Stimulated activated CD4-positive, alpha-beta T cell treated with anti-CD3 and anti-CD28 coated beads, Interleukin-4, amount 100 ng/mL, for 48 hours (primary cell): ENCODE results near the gene PALLD.
"Not testable (repeated sequence)": the region's sequence is repeated elsewhere in the genome, so short reads cannot be mapped to it uniquely, and the experiment has no call there.

ENCODE experiments used
- DNase-seq, 2 donors: peaks; one replicate each; pipeline ENCODE4 v3.0.0-alpha.2; 2020; ENCODE audit warnings: low read depth in 2 of 2

The PALLD gene

DNA sequence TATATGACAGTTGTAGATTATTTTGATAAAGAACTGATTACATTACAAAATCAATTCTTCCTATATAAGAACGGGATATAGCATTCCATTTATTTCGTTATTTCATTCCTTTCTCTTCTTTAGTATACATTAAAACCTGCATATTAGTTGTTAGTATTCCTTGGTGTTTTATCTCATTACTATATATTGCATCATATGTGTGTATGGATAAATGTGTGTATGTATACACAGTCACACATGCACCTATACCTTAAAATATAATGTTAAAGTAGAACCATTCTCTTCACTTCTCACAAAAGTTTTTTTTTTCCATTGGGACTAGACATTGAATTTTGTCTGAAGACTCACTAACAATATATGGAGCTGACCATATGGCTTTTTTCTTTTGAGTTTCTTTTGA lies 5.3 kb upstream of the PALLD start:
- no peak for DNase-seq

- DNase-seq: no peak
Observed at GRCh38 chr4:168498251-168498650, 1.4 kb downstream of the PALLD start.

- no peak for DNase-seq
Observed at GRCh38 chr4:168499241-168499640, 2.4 kb downstream of the PALLD start.

DNA sequence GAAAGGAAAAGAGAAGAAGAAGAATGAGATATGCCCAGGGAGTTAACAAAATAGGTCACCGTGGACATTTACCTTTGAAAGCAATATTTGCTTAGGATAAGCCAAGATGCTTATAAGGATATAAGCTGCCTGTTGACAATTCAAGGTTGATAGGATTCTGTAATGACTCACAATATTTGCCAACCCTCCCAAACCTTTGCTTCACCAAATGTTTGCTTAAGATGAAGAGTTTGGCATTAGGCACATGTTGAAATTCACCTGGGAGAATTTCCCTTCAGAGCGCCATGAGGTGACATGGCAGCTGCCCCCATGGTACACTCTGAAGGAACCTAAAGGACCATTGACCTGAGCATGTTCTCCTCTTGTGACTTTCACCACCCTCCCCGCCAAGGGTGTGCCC lies 4.6 kb downstream of the PALLD start:
- no peak for DNase-seq

DNA sequence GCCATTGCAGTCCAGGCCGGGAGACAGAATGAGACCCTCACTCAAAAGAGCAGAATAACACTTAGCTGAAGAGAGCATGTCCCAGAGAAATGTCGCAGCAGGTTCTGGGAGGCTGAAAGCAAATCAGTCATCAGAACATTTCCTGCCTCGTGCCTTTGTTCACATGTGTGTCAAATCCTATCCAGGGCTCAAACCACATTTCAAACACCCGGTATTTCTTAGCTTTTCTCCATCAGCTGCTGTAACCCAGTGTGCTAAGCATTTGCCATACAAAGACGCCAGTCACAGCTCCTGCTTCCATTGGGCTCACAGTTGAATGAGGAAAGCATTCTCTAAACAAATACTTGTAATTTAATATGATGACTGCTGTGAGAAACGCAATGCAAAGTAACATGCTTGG lies 6.0 kb downstream of the PALLD start:
- no peak for DNase-seq

GRCh38 chr4:168503652-168504362 lies 7.0 kb downstream of the PALLD start:
- DNase-seq: no peak

DNA sequence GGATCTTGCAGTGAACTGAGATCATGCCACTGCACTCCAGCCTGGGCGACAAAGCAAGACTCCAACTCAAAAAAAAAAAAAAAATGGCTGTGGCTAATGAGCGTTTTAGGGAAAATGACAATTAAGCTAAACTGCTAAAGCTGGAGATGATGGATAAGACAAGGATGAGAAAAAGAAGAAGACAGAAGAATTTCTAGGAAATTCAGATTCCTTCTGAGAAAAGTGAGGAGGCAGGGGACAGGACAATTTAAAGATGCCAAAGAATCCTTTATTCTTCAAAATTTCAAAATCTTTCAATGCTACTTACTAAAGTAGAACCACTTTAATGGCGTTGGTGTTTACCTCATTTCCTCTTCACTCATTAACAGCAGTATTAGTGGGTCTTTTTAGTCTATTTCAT lies 7.7 kb downstream of the PALLD start:
- DNase-seq: no peak

GRCh38 chr4:168506014-168506413 lies 9.2 kb downstream of the PALLD start:
- no peak for DNase-seq

DNA sequence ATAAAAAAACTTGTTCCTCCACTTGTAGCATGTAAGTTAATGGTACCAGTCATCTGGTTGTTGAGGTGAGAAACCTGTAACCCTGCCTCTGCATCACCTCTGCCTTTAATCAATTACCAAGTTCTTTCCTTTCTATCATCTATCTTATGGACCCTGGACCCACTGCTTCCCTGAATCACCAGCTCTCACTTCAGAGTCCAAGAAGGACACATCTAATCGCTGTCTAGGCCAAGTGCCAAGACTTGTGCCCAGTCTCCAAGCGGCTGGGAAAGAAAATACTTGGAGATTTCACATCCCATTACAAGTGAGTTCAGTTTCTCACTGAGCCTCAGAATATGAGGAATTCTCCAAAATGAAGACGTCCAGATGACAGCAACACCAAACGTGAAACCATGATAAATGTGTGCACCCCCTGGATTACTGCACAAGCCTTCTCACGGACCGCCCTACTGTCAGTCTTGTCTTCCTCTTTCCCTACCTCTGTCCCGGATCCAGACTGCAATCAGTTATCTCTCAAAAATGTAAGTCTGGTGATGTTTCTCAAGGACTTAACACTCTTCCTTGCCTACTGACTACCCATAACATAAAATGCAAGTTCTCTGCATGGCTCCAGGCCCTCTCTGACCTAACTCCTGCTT lies 10.4 kb downstream of the PALLD start:
- no peak for DNase-seq

DNA sequence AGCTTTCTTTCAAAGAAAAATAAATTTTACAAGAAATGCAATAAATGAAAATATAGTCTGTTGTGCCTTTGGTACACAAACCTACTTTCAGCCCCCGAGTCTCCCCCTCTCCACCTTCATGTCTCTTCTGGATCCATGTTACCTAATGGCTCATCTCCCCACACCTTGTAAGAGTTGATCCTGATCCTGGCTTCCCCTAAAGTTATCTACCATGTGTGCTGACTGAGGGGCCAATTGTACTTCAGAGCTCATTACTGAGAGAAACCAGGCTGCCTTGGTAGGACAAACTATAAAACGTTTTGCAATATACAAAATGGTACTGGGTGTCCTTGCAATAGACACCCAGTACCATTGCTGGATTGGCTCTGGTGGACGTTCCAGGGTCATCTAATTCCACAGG lies 11.8 kb downstream of the PALLD start:
- no peak for DNase-seq

DNA sequence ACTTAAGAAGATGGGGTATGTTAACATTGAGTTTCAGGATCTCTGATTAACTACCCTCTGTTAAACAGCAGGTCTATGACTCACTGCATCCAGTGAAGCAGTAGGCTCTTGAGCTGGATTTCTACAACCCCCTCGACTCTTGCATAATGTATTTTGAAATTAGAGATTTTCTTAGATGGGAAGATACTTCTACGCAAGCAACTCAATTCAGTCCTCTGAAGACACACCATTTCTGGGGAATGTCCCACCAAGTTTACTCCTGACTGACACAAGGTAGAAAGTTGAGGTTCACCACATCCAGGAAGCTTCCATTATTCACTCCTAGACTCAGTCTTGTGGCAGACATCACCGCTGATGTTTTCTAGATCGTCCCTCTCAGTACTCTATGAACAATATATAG lies 12.9 kb downstream of the PALLD start:
- DNase-seq: peak in 1 of 2 donors; percentile 30

- DNase-seq: peak; percentile 27 to 36
Observed at GRCh38 chr4:168511780-168512489, 15.1 kb downstream of the PALLD start.

DNA sequence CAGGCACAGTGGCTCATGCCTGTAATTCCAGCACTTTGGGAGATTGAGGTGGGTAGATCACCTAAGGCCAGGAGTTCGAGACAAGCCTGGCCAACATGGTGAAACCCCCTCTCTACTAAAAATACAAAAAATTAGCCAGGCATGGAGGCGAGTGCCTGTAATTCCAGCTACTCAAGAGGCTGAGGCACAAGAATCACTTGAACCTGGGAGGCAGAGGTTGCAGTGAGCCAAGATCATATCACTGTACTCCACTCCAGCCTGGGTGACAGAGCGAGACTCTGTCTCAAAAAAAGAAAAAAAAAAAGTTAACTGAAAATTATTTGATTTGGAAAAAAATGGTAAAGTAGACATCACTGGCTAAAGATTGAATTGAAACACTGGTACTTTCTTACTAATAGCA lies 17.0 kb downstream of the PALLD start:
- not testable (repeated sequence) for DNase-seq

DNA sequence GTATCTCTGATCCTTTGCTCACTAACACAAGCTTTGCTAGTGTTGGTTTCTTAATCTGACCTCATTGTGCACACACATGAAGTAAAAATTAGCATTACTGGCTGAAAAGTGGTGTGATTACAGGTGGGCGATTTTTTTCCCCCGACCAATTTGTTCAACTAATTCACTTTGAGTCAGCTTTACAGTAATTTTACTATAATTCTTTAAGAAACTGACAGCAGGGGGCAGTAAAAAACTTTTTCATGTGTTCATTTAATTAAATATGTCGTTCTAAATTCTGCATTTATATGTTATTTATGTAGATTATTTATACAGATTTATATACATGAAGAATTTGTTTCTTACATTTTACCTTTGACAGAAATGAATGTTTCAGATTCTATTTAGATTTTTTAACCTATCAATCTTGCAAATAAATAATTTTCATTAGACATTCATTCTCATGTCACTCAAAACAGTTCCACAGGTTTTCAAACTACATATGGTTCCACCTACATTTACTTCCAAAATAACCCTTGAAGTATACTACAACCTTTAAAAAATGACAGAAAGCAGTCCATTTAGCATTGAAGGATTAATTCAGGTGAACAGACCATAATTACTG lies 17.5 kb downstream of the PALLD start:
- no peak for DNase-seq

DNA sequence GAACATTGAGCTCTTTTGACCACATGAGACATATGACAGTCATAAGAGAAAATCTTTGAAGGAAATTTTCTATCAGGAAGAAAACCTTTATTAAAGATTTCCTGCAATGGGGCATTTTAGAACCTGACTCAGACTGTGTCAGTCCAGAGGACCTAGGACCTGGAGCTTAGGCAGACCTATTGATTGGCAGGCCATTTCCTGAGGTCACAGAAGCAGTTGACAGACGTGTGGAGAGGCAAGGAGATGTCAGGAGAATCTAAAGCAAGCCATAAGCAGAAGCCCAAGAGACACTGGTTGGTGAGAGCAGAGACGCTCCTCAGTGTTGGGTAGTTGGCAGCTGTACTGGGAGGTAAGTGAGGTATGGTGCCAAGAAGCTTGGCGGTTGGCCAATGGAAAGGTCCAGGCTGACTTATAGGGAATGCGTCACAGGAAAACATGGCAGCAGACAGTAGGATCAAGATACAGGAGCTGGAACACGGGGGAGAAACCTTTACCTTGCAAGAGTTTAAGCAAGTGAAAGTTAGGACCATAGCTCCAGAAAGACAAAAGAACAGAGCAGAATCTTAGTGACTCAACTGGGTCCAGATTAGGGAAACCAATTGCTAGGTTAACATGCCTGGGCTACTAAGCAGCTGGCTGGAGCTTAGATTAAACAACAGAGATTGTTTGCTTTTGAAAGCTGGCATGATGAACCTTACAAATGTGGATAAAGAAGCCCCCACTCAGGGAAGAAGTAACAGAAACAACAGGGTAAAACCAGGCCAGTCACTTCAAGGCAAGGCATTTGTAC lies 18.6 kb downstream of the PALLD start:
- no peak for DNase-seq

- DNase-seq: no peak
Observed at GRCh38 chr4:168516841-168517240, 20.0 kb downstream of the PALLD start.

- DNase-seq: no peak
Observed at GRCh38 chr4:168519576-168519975, 22.7 kb downstream of the PALLD start.

- DNase-seq: no peak
Observed at GRCh38 chr4:168521721-168522120, 24.9 kb downstream of the PALLD start.

GRCh38 chr4:168522356-168522755 lies 25.5 kb downstream of the PALLD start:
- no peak for DNase-seq

DNA sequence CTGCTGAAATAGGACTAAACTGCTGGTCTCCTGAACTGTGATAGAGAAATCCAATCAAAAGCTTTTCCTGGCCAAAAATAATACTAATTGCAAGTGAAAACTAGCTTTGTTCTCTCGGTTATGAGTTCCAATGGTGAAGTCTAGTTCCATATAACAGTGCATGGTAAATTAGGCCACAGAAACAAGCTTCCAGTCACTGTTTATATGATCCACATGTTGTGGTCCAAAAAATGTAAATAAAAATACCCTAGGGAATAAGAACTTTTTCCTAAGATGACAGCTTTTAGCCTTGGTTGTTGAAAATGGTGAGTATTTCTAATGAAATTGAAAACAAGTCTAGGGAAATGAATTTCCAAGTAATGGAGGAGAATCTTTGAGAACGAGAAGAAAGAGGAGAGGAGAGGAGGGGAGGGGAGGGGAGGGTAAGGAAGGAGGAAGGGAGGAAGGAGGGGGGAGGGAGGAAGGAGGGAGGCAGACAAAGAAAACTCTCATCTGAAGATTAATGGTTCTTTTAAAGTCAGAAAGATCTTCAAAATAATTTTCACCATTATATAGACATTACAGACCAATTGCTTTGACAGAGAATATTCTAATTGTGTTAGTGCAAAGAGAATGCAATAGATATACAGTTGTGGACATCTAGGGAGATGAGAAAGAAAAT lies 26.1 kb downstream of the PALLD start:
- no peak for DNase-seq

DNA sequence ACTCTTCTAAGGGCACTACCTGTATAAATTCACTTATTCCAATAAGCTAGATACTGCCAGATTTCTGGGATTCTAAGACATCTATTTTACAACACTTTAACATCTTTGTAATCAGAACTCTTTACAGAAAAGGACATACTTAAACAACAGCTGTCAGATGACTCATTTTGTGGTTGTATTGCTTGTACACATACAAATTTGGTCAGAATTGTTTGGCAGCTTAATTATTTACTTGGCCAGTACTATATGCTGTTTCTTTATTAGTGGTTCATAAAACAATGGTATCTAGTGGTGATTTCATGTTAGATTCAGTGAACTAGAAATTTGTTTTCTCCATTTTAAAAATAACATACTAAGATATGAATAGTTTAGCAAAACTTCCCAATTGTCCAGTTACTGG lies 27.2 kb downstream of the PALLD start:
- DNase-seq: no peak
